ENCODE results near the gene LAMA2.

GRCh38 chr6:129111346-129111745 lies 228.4 kb downstream of the LAMA2 start:
- TF ChIP-seq POLR2A (IDR thresholded peaks at IDR 0.05) (no peak), EP300 (IDR thresholded peaks at IDR 0.05) (no peak)
- TF ChIP-seq, protein P1, sequence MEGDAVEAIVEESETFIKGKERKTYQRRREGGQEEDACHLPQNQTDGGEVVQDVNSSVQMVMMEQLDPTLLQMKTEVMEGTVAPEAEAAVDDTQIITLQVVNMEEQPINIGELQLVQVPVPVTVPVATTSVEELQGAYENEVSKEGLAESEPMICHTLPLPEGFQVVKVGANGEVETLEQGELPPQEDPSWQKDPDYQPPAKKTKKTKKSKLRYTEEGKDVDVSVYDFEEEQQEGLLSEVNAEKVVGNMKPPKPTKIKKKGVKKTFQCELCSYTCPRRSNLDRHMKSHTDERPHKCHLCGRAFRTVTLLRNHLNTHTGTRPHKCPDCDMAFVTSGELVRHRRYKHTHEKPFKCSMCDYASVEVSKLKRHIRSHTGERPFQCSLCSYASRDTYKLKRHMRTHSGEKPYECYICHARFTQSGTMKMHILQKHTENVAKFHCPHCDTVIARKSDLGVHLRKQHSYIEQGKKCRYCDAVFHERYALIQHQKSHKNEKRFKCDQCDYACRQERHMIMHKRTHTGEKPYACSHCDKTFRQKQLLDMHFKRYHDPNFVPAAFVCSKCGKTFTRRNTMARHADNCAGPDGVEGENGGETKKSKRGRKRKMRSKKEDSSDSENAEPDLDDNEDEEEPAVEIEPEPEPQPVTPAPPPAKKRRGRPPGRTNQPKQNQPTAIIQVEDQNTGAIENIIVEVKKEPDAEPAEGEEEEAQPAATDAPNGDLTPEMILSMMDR (IDR thresholded peaks at IDR 0.05) = no peak
